SU-DHL-6 (cell line): Measurements from ENCODE around the gene HOXA7.

ENCODE experiments used
- EZH2phosphoT487 ChIP-seq: fragments of 200-600 bp; sonication (generic), shearing (Covaris generic); conservative IDR thresholded peaks from 2 replicates; pipeline ENCODE4 v1.6.1; 2018; ENCODE audit warnings: mild to moderate bottlenecking, antibody characterized with exemption, low read length, moderate library complexity, mixed read lengths
- TF ChIP-seq, protein P1 (sequence below): fragments of 200-600 bp; sonication (generic); IDR thresholded peaks from one replicate; pipeline ENCODE4 v1.5.1; 2017; ENCODE audit warnings: antibody characterized with exemption, mild to moderate bottlenecking, low read length, moderate library complexity; ENCODE audit not compliant: insufficient read depth, poor library complexity, severe bottlenecking

GRCh38 chr7:27155816-27156507 is 513 bp downstream of the HOXA7 start:
- TF ChIP-seq, protein P1, sequence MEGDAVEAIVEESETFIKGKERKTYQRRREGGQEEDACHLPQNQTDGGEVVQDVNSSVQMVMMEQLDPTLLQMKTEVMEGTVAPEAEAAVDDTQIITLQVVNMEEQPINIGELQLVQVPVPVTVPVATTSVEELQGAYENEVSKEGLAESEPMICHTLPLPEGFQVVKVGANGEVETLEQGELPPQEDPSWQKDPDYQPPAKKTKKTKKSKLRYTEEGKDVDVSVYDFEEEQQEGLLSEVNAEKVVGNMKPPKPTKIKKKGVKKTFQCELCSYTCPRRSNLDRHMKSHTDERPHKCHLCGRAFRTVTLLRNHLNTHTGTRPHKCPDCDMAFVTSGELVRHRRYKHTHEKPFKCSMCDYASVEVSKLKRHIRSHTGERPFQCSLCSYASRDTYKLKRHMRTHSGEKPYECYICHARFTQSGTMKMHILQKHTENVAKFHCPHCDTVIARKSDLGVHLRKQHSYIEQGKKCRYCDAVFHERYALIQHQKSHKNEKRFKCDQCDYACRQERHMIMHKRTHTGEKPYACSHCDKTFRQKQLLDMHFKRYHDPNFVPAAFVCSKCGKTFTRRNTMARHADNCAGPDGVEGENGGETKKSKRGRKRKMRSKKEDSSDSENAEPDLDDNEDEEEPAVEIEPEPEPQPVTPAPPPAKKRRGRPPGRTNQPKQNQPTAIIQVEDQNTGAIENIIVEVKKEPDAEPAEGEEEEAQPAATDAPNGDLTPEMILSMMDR, result no peak
- TF ChIP-seq EZH2phosphoT487, result no peak
